ENCODE results near the gene GSG1L.
A peak's percentile ranks its signal among the peaks of the same experiment; 100 is the strongest.

The GSG1L gene

DNA sequence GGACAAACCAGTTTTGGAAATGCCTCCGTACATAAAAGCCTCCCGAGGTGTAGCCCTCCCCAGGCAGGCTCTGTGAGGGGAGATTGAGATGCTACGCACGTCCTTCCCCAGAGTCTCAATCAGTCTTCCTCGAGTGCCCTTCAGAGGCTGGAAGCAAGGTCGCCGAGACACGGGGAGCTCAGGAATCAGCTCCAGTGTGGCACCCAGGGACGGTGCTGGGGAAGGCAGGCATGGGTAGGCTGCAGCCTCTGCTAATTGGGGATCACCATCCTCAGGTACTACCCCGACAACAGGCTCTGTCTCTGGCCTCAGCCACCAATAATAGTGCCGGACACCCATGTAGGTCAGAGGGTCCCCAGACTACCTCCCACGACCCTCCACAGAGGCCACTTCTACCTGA lies 28.1 kb upstream of the GSG1L start:
- no peak for DNase-seq (ENCODE audit: low spot score)

DNA sequence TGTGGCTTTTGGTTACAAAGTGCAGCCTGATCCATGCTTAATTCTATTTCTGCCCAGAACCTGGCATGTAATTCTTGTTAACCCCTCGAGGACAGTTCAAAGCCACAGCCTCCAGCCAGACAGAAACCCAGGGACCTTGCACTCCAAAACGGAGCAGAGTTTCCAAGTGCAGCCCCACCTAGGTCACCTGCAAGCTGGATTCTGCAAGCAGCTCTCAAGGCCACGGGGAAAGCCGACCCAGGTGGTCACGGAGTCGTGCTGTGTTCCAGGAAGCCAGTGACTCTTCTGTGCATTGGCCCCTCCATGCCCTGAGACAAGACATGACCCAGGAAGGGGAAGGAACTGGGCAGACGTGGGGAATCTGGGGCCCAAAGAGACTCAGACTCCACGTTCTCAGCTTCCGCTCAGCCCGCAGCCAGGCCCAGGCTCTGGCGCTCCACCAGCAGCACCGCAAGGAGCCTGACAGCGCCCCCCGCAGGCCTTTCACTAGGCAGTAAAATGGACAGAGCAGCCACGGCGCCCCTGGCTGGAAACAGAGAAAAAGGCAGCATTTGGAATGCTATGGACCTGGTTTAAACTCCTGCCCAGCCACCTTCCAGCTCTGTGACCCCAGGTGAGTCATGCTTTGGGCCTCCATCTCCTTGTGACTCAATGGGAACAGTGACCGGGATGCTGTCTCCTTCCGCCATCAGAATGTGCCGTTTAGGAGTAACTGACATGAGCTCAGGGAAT lies 27.3 kb upstream of the GSG1L start:
- DNase-seq (ENCODE audit: low spot score), result no peak

DNA sequence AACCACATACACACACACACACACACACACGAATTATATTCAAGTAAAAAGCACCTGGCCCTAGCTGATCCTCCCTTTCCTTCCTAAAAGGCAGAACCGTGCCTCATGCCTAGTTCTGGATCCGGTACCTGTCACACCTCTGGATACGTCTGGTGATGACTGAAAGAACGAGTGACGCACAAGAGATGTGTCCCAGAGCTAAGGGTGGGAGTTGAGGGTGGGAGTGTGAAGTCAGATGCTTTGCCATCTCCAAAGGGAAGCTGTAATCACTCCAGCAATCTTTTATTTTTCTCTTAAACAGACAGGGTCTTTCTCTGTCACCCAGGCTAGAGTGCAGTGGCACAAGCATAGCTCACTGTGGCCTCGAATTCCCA lies 26.5 kb upstream of the GSG1L start:
- no peak for DNase-seq (ENCODE audit: low spot score)

DNA sequence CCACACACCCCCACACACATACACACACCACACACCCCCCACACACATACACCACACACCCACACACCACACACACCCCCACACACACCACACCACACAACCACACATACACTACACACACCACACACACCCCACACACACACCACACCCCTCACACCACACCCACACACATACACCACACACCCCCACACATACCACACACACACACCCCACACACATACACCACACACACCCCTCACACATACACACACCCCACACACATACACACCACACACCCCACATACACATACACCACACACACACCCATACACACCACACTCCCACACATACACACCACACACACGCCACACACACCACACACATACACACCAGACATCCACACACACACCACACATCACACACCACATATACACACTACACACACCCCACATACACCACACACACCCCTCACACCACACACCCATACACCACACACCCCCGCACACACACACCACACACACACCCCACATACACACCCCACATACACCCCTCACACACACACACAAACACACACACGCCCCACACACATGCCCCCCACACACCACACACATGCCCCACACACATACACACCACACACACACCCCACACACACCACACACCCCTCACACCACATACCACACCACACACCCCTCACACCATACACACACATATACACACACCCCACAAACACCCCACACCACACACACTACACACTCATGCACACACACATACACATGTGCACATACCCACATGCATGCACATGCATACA lies 25.9 kb upstream of the GSG1L start:
- no peak for DNase-seq (ENCODE audit: low spot score)

DNA sequence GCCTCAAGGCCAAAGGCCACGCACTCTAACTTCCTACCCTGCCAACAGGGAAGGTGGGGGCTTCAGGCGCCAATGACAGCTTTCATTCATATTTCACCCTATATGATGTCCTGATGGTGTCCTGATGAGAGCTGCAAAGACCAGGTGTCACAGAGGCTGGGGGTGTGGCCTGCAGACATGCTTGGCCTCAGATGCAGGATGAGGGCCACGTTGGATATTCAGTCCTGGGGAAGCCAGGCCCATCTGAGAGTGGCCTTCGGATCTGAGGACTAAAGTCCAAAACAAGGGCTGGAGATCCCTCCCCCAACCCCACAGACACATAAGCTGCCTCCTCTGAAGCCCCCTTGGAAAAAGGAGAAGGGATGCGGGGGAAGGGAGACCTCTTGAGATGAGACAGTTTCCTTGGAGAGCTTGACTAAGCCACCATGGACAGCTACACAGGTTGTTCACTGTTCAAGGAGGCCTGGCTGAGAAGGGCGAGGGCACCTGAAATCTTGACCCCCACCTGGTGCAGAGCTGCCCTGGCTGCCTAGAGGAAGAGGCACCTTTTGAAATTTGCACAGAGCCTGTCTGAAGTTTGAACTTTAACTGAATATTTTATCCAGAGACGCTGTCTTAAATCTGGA lies 24.3 kb upstream of the GSG1L start:
- peak; percentile 50 for DNase-seq (ENCODE audit: low spot score)

DNA sequence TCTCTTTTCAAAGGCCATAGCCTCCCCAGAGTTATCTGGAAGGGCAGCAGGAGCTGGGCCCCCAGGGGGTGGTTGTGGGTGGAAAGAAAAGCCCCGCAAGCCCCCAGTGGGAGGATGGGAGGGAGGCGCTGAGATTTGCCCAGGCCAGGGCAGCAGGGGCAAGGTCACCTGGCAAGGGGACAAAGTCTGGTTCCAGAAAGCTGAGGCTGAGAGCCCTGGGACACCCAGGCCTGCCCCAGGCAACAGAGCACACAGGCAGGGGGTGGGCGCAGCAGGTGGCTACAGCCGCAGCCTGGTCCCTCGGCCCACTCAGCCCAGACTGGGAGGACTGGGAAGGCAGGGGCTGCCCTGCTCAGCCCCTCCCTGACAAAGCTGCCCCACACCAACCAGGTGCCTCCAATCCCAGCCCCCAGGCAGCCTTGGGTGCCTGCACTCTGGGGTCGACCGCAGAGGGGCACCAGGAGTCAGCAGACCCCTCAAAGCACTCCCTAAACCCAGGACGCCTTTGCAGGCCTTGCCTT lies 23.7 kb upstream of the GSG1L start:
- no peak for DNase-seq (ENCODE audit: low spot score)

DNA sequence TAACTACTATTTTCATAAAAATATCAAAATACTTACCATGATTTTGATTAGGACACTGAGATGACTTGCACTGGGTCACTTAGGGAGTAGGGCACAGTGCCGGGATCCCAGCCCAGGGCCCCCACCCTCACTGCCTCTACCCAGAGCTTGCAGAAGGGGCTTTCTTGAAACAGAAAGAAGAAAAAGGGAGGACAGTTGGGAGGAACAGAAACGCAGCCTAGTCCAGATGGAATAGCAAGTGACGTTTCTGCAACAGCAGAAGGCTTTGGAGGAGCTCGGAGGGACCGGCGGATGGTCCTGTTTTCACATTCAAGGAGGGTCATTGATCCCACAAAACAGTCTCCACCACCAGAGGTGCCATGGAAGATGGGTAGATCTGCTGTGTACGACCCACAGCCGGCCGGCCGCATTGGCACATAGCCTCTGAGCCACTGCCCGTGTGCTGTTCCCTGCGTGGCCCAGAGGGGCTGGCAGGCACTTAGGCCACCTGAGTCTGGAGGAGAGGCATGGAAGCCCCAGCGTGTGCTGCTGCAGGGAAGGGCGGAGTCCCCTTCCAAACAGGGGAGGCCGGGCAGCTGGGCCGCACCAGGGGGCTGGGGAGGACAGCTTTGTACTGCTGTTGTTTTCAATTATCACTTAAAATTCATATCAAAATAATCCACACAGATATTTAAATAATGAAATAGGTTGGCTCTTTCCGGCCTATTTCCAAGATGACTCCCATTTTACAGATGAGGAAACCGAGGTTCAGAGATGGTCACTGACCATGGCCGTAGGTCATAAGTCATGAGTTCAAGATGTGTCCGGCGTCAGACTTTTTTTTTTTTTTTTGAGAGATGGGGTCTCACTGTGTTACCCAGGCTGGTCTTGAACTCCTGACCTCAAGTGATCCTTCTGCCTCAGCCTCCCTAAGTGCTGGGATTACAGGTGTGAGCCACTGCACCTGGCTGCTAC lies 22.9 kb upstream of the GSG1L start:
- DNase-seq (ENCODE audit: low spot score), result no peak

DNA sequence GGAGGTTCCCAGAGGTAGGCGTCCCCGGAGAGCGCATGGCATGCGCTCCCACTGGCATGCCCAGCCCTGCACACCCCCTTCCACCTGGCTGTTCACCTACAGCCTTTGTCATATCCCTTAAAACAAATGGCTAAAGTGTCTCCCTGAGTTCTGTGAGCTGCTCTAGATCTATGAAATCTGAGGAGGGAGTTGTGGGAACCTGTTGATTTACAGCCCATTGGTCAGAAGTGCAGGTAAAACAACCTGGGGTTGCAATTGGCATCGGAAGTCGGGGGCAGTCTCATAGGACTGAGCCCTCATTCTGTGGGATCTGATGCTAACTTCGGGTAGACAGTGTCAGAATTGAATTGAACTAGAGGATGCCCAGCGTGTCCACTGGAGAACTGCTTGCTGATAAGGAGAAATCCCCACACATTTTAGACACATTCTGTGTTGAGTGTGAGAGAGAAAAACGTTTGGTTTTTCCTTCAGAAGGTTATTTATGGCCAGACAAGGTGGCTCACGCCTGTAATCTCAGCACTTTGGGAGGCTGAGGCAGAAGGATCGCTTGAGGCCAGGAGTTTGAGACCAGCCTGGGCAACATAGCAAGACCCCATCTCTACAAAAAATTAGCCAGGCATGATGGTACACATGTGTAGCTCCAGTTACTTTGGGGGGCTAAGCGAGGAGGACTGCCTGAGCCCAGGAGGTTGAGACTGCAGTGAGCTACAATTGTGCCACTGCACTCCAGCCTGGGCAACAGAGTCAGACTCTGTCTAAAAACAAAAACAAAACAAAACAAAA lies 22.1 kb upstream of the GSG1L start:
- DNase-seq (ENCODE audit: low spot score), result no peak

DNA sequence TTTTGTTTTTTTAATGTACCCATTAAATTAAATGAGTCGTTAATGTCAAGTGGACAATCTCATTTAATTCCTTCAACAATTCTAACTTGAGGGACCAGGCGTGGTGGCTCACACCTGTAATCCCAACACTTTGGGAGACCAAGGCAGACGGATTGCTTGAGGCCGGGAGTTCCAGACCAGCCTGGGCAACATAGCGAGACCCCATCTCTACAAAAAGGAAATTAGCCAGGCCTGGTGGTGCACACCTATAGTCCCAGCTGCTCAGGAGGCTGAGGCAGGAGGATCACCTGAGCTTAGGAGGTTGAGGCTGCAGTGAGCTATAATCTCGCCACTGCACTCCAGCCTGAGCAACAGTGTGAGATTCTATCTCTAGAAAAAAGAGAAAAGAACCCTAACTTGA lies 20.7 kb upstream of the GSG1L start:
- no peak for DNase-seq (ENCODE audit: low spot score)

DNA sequence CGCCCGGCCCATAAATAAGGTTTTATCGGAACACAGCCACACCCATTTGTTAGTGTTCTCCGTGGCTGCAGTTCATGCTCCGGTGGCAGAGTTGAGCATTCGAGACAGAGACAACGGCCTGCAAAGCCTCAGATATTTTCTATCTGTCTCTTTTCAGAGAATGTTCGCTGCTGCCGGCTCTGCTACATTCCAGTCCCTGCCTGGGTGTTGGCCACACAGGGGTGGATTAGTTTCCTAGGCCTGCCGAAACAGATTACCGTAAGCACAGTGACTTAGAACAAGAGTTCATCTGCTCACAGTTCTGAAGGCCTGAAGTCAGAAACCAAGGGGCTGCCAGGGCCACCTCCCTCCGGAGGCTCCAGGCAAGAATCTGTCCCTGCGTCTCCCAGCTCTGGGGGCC lies 19.1 kb upstream of the GSG1L start:
- DNase-seq (ENCODE audit: low spot score), result no peak

DNA sequence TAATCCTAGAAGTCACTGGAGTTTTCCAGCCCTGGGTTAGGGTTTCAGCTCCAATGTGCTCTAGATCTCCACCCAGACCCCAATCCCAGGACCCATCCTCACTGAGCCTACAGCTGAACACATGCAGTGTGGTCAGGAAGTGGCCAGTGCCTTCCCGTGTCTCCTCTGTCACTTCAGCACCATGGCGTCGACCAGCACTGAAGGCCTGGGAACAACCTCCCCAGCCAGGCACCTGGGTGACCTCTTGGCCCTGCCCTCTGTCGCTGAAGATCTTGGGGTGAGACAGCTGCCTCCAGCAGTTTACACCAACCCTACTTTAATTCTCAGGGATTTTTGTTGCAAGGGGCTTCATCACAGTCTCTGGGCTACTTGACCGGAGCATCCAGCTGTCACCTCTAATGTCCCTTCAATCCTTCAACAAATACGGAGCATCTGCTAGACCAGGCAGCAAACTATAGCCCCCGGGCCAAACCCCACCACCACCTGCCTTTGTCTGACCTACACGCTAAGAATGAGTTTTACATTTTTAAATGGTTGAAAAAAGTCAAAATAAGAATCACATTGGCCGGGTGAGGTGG lies 18.0 kb upstream of the GSG1L start:
- no peak for DNase-seq (ENCODE audit: low spot score)

DNA sequence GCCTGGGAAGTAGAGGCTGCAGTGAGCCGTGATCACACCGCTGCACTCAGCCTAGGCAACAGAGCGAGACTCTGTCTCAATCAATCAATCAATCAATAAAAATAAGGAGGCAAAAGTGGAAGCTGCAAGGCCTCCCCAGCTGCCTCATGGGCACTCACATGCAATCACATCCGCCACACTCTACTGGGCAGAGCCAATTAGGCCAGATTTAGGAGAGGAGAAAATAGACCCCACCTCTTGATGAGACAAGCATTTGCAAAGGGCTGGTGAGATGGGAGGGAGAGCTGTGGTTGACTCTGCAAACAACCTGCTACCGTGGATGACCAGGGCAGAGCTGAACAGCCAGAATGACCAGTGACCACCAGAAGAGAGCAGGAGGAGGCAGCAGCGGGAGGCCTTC lies 14.7 kb upstream of the GSG1L start:
- no peak for DNase-seq (ENCODE audit: low spot score)

DNA sequence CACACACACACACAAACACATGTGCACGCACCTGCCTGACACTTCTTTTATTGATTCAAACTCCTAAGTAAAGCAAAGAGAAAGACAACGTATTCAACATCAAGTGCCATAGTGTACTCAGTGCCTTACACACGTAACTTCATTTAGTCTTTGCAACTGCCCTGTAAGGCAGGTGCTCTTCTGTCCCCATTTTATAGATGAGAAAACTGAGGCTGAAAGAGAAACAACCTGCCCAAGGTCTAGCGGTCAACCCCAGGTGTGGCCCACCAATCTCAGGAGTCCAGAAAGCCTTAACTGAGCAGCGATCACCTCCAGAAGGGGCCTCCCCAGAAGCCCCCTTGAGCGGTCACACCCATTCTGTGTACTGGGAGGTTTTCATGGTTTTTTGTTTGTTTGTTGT lies 10.3 kb upstream of the GSG1L start:
- DNase-seq (ENCODE audit: low spot score), result no peak

DNA sequence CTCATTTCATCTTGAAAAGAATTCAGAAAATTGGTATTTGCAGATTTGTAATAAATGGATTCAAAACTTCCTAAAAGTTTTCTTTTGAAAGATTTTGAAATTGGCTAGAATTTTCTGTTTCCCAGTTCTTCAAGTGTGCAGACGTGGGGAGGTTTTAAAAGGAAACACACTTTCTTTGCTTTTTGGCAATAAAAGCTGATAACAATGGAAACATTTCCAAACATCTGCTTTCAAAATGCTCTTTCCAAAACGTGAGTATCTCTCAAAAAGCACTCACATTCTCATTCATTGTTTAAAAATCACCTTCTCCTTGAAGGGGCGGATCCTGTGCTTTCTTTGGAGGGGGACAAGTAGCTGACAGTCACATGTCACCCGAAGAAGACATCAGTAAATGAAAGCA lies 8.6 kb upstream of the GSG1L start:
- DNase-seq (ENCODE audit: low spot score), result no peak

DNA sequence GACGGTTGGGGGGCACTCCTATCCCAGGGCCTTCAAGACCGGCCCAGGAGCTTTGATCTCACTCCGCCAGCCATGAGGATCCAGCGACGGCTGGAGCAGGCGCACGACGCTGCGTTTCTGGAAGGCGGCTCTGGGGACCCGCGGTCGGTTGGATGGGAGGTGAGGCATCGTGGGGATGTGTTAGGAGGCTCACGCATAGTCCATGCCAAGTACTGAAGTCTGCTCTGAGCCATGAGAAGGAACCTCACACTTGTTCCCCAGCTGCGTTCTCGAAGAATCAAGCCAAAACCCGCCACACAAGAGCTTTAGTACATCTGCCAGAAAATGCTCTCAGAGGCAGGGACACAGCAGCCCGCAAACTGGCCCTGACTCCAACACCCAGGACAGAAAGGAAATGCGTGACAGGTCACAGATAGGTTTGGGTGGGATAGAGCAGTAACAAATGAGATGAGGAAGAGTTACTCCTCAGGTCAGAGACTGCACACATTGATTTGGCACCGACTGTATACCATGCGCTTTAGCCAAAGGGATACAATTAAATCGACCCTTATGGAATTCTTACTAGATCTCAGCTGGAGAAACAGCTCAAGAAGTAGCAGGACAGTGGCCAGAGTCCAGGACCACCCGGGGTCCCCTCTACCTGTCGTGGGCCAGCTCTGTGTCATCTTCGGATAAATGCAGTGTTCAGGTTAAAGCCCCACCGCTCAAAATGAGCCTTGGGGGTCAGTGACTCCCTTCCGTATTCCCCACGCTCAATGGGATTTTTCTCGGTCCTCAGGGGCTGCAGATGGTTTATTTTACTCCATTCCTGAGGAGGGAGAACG lies 6.7 kb upstream of the GSG1L start:
- DNase-seq (ENCODE audit: low spot score), result no peak

DNA sequence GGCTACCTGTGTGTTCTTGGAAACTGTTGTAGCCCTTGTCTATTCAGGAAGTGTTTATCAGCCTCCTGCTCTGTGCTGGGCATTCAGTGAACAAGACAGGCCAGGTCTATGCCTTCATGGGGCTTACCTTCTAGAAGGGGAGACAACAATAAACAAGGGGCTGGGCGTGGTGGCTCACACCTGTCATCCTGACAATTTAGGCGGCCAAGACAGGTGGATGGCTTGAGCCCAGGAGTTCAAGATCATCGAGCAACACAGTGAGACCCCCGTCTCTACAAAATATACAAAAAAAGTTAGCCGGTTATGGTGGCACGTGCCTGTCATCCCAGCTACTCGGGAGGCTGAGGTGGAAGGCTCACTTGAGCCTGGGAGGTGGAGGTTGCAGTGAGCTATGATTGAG lies 5.5 kb upstream of the GSG1L start:
- DNase-seq (ENCODE audit: low spot score), result no peak

DNA sequence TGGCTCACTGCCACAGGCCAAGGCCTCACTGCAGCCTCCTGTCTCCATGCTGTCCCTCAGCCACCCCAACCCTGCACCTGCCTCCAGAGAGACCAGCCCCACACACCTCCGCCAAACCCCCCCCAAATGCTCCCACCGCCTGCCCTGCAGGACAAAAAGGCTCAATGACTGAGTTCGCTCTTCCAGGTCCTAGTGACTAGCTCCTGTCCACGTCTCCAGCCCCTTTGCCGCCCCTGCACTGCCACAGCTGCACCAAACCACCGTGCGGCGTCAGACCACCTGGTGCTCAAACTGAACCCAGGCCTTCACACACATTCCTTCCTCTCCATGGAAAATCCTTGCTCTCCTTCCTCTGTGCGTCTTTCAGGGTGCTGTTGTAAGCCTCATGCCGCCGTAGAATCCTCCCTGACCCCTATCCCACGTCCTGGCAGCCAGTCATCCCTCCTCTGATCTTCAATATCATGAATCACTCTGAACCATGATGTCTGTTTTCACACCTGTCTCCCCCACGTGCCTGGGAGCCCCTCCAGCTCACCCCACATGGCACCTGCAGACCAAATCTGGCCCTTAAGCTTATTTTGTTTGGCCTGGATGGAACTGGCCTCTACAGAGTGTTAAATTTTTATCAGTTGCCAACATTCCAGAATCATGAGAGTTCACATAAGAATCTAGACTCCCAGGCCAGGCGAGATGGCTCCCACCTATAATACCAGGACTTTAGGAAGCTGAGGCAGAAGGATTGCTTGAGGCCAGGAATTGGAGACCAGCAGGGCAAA lies 4.3 kb upstream of the GSG1L start:
- no peak for DNase-seq (ENCODE audit: low spot score)

DNA sequence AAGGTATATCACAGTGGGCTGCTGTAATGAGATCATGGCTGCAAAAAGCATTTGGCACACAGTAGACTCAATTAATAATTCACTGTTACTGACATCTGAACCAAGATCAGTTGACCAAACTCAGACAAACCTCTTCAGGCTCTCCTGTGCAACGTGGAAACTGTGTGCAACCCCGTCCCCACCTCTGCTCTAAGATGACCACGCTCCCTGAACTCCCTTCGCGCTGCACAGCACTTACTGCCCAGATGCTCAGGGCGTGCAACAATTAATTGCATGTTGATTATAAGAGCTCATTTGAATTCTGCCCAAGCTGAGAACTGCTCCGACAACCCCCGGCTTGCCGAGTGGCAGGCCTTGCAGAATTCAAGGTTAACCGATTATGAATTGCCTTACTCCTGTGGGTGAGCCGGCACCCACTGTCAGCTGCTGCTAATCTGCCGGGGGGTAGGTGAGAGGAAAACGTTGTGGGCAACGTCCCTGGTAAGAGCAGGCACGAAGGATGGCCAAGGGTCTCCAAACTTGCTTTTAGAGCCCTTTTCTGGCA lies 1.3 kb upstream of the GSG1L start:
- DNase-seq (ENCODE audit: low spot score), result no peak

DNA sequence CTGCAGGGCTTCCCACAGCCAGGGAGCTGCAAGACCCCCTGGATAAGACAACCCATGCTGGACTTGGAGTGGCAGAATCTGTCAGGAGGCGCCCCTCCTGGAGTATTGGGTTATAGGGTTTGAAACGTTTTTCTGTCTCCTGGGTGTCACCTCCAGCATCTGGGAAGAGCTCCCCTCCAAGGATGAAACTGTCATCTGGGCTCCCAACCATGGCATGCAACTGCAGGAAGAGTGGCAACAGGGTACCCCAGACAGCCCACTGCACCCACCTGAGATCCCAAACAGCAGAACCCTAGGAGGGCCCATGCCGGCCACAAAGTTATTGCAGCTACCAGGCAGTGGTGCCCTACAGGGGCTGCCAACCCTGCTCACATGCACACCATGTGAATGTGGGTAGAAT lies 636 bp upstream of the GSG1L start:
- no peak for DNase-seq (ENCODE audit: low spot score)

Measured in NAMALWA (cell line).